Activated naive CD8-positive, alpha-beta T cell (primary cell): ENCODE data around the gene ISOC2.

Experiments
- H3K27ac Mint-ChIP-seq: one replicate; pipeline ENCODE4 v1.8.0; 2021; ENCODE audit warnings: mixed read lengths
- H3K27me3 Mint-ChIP-seq: one replicate; pipeline ENCODE4 v1.8.0; 2021; ENCODE audit warnings: mixed read lengths
- H3K36me3 Mint-ChIP-seq: one replicate; pipeline ENCODE4 v1.8.0; 2021; ENCODE audit warnings: mixed read lengths
- H3K4me1 Mint-ChIP-seq: one replicate; pipeline ENCODE4 v1.8.0; 2021; ENCODE audit warnings: low read depth, mixed read lengths
- H3K4me3 Mint-ChIP-seq: one replicate; pipeline ENCODE4 v1.8.0; 2021; ENCODE audit warnings: mild to moderate bottlenecking, mixed read lengths
- H3K9me3 Mint-ChIP-seq: one replicate; pipeline ENCODE4 v1.8.0; 2021; ENCODE audit warnings: low read depth, mixed read lengths

Gene ISOC2

GRCh38 chr19:55484593-55485438 lies 23.4 kb upstream of the ISOC2 start, which contains the start of gene NAT14:
Gene NAT14 (plus strand): TSS chr19:55485188. CDS start chr19:55485709, 521 bp downstream.
- H3K4me3 Mint-ChIP-seq, result peak within 1 kb of the TSS; percentile 76
- H3K36me3 Mint-ChIP-seq, result no peaks in the 10 kb centered on the region

DNA sequence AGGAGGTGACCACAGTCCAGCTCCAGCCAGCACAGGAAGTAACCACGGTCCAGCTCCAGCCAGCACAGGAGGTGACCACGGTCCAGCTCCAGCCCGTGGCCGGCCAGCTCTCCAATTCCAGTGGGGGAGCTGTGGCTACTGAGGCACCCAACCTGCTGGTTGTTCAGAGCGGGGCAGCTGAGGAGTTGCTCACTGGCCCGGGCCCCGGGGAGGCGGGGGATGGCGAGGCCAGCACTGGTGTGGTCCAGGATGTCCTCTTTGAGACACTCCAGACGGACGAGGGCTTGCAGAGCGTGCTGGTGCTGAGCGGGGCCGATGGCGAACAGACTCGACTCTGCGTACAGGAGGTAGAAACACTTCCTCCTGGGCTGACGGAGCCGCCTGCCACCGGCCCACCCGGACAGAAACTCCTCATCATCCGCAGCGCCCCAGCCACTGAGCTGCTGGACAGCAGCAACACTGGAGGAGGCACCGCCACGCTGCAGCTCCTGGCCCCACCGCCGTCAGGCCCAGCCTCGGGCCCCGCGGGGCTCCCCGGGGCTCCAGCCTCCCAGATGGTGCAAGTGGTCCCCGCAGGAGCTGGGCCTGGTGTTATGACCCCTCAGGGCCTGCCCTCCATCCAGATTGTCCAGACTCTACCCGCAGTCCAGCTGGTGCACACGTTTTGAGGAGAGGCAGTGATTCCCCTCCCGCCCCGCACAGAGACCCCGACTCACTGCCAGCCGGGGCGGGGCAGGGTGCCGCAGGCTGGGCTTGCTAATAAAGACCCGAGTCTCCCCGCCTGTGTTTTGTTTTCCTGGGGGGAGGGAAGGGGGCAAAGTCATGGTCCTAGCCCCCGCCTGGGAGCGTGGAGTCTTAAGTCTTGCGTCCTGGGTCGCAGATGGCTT lies 22.5 kb upstream of the ISOC2 start:
- peaks cover 24% of the 10 kb centered on the region for H3K4me1 Mint-ChIP-seq
- no peak overlapping the region for H3K27ac Mint-ChIP-seq
- H3K4me3 Mint-ChIP-seq, result peak overlapping the region; percentile 42
- H3K9me3 Mint-ChIP-seq, result no peaks in the 10 kb centered on the region
- H3K27me3 Mint-ChIP-seq, result no peaks in the 10 kb centered on the region
- H3K36me3 Mint-ChIP-seq, result no peaks in the 10 kb centered on the region

More at GRCh38 chr19:55484593-55485438, 23.4 kb upstream of the ISOC2 start, which contains the start of gene NAT14:
- peak within 1 kb of the TSS; percentile 86 for H3K27ac Mint-ChIP-seq
- H3K4me1 Mint-ChIP-seq, result peaks cover 16% of the 10 kb centered on the region
- H3K9me3 Mint-ChIP-seq, result no peaks in the 10 kb centered on the region
- H3K27me3 Mint-ChIP-seq, result no peaks in the 10 kb centered on the region

DNA sequence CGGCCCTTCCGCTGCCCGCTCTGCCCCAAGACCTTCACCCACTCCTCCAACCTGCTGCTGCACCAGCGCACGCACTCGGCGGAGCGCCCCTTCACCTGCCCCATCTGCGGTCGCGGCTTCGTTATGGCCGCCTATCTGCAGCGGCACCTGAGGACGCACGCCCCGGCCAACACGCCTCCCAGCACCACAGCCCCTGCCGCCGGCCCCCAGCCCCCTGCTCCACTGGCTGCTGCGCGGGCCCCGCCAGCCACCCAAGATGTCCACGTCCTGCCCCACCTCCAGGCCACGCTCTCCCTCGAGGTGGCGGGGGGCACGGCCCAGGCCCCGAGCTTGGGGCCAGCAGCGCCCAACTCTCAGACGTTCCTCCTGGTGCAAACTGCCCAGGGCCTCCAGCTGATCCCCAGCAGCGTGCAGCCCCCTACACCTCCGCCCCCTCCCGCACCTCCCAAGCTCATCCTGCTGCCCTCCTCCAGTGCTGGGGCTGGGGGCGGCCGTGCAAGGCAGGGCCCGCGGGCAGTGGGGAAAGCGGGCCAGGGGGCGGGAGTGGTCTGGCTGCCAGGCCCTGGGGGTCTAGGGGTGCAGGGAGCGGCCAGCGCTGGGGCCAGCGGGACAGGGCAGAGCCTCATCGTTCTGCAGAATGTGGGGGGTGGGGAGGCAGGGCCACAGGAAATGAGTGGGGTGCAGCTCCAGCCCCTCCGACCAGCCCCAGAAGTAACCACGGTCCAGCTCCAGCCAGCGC lies 21.7 kb upstream of the ISOC2 start:
- H3K4me3 Mint-ChIP-seq, result no peak overlapping the region

DNA sequence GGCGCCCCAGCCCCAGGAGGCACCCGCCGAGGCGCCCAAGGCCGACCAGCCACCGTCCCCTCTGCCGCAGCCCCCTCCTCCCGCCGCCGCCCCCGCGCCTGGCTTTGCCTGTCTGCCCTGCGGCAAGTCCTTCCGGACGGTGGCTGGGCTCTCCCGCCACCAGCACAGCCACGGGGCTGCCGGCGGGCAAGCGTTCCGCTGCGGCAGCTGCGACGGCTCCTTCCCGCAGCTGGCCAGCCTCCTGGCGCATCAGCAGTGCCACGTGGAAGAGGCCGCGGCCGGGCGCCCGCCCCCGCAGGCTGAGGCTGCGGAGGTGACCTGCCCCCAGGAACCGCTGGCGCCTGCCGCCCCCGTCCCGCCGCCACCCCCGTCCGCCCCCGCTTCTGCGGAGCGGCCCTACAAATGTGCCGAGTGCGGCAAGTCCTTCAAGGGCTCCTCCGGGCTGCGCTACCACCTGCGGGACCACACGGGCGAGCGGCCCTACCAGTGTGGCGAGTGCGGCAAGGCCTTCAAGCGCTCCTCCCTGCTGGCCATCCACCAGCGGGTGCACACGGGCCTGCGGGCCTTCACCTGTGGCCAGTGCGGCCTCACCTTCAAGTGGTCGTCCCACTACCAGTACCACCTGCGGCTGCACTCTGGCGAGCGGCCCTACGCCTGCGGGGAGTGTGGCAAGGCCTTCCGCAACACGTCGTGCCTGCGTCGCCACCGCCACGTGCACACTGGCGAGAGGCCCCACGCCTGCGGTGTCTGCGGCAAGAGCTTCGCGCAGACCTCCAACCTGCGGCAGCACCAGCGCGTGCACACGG lies 20.9 kb upstream of the ISOC2 start:
- H3K27ac Mint-ChIP-seq, result no peak overlapping the region
- H3K4me1 Mint-ChIP-seq, result peaks cover 33% of the 10 kb centered on the region
- no peak overlapping the region for H3K4me3 Mint-ChIP-seq

More for the DNA sequence above, 21.7 kb upstream of the ISOC2 start:
- Mint-ChIP-seq H3K4me1 (peaks cover 30% of the 10 kb centered on the region), H3K36me3 (no peaks in the 10 kb centered on the region), H3K27ac (no peak overlapping the region), H3K9me3 (no peaks in the 10 kb centered on the region), H3K27me3 (no peaks in the 10 kb centered on the region)

DNA sequence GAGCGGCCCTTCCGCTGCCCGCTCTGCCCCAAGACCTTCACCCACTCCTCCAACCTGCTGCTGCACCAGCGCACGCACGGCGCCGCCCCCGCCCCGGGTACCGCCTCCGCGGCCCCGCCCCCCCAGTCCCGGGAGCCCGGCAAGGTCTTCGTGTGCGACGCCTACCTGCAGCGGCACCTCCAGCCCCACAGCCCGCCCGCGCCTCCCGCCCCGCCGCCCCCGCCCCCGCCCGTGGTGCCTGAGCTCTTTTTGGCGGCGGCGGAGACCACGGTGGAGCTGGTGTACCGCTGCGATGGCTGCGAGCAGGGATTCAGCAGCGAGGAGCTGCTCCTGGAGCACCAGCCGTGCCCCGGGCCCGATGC lies 20.3 kb upstream of the ISOC2 start:
- Mint-ChIP-seq H3K27me3 (no peaks in the 10 kb centered on the region), H3K4me3 (no peak overlapping the region), H3K4me1 (peaks cover 30% of the 10 kb centered on the region), H3K36me3 (no peaks in the 10 kb centered on the region), H3K9me3 (no peaks in the 10 kb centered on the region), H3K27ac (no peak overlapping the region)

More for the DNA sequence above, 20.9 kb upstream of the ISOC2 start:
- no peaks in the 10 kb centered on the region for H3K27me3 Mint-ChIP-seq
- no peaks in the 10 kb centered on the region for H3K36me3 Mint-ChIP-seq
- H3K9me3 Mint-ChIP-seq, result no peaks in the 10 kb centered on the region

DNA sequence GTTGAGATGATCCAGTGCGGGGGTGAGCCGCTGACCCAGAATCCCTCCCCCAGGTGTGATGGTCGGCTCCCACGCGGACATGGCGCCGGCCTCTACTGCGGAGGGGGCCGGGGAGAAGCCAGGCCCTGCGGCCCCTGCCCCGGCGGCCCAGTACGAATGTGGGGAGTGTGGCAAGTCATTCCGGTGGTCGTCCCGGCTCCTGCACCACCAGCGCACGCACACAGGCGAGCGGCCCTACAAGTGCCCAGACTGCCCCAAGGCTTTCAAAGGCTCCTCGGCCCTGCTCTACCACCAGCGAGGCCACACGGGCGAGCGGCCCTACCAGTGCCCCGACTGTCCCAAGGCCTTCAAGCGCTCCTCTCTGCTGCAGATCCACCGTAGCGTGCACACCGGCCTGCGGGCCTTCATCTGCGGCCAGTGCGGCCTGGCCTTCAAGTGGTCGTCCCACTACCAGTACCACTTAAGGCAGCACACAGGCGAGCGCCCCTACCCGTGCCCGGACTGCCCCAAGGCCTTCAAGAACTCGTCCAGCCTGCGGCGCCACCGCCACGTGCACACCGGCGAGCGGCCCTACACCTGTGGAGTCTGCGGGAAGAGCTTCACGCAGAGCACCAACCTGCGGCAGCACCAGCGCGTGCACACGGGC lies 19.8 kb upstream of the ISOC2 start:
- no peaks in the 10 kb centered on the region for H3K27me3 Mint-ChIP-seq
- H3K27ac Mint-ChIP-seq, result no peak overlapping the region
- no peak overlapping the region for H3K4me3 Mint-ChIP-seq
- peaks cover 31% of the 10 kb centered on the region for H3K4me1 Mint-ChIP-seq
- no peaks in the 10 kb centered on the region for H3K9me3 Mint-ChIP-seq
- no peaks in the 10 kb centered on the region for H3K36me3 Mint-ChIP-seq

DNA sequence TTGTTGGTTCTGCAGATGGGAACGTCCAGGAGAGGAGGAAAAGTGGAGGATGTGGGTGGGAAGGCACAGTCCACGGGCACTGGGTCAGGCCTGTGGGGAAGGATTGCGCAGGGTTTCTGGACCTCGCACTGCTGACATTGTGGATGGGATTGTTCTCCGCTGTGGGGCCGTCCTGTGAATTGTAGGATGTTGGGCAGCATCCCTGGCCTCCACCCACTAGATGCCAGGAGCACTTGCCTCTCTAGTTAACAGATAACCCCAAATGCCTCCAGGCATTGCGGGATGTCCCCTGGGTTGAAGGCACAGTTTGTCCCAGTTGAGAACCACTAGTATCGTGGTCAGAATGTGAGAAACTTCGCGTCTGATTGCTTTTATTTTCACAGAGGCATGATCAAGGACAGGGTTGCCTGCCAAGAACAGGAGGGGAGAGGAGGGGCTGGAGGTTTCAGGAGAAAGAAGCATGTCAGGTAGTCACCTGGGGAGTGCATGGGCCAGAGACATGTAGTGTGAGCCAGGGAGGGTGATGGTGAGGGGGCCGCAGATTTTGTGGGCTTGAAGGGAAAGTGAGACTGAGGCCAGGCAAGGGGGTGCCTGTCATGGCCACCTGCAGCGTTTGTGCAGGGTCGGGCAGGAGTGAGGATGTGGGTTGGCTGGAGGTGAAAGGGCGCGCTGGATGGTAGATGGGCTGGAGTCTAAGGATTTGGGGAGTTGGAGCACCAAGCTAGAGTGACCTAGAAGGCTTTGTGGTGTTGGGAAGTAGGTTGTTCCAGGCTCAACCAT lies 18.2 kb upstream of the ISOC2 start:
- Mint-ChIP-seq H3K27ac (no peak overlapping the region), H3K36me3 (no peaks in the 10 kb centered on the region), H3K9me3 (no peaks in the 10 kb centered on the region), H3K27me3 (no peaks in the 10 kb centered on the region), H3K4me3 (peak overlapping the region; percentile 35), H3K4me1 (peaks cover 28% of the 10 kb centered on the region)

- no peaks in the 10 kb centered on the region for H3K9me3 Mint-ChIP-seq
- H3K27ac Mint-ChIP-seq, result no peak overlapping the region
- H3K4me3 Mint-ChIP-seq, result peak overlapping the region; percentile 93
- H3K27me3 Mint-ChIP-seq, result no peaks in the 10 kb centered on the region
- no peaks in the 10 kb centered on the region for H3K36me3 Mint-ChIP-seq
- H3K4me1 Mint-ChIP-seq, result peaks cover 28% of the 10 kb centered on the region
Observed at GRCh38 chr19:55479045-55479444, 17.6 kb upstream of the ISOC2 start.

GRCh38 chr19:55478364-55478763 lies 16.9 kb upstream of the ISOC2 start:
- no peak overlapping the region for H3K27ac Mint-ChIP-seq
- peaks cover 28% of the 10 kb centered on the region for H3K4me1 Mint-ChIP-seq
- H3K4me3 Mint-ChIP-seq, result peak overlapping the region; percentile 93
- no peaks in the 10 kb centered on the region for H3K36me3 Mint-ChIP-seq
- no peaks in the 10 kb centered on the region for H3K9me3 Mint-ChIP-seq
- H3K27me3 Mint-ChIP-seq, result no peaks in the 10 kb centered on the region

GRCh38 chr19:55477905-55478304 lies 16.5 kb upstream of the ISOC2 start:
- Mint-ChIP-seq H3K9me3 (no peaks in the 10 kb centered on the region), H3K36me3 (no peaks in the 10 kb centered on the region), H3K4me3 (peak overlapping the region; percentile 93), H3K27ac (no peak overlapping the region), H3K27me3 (no peaks in the 10 kb centered on the region), H3K4me1 (peaks cover 28% of the 10 kb centered on the region)

DNA sequence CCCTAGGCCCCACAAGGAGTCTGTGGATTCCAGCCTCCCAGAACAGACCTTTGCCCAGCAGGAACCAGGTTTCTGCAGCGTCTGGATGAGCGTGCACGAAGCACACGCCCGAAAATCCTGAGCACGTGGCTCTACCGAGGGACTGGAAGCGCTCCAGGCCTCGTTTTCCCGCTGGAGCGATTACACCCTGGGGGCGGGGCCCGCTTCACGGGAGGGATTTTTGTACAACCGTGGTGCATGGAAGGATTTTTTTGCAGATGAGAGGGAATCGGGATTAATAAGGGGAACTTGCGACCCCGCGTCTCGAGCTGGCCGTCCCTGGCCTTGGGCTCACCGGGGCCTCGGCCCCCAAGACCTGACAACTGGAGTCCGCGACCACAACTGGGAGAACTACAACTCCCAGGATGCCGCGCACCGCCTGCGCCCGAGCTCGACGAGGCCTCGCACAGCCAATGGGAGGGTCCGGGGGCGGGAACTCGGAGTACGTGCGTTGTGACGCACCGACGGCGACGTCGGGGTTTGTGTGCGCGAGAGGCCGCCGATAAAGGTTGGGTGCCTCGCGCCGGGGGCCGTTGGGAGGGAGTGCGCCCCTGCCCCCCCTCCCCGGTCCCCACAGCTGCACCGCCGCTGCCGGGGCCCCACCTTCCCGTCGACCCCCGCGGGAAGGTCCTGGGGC lies 14.8 kb upstream of the ISOC2 start, which contains the start of gene ZNF628:
Gene ZNF628, plus strand, starts transcription at position 518 of the 676 bp plus-strand sequence. CDS start 3,294 bp downstream, outside the sequence.
- peak within 1 kb of the TSS; percentile 93 for H3K4me3 Mint-ChIP-seq
- H3K4me1 Mint-ChIP-seq, result peaks cover 28% of the 10 kb centered on the region
- H3K27me3 Mint-ChIP-seq, result no peaks in the 10 kb centered on the region
- peak within 1 kb of the TSS; percentile 89 for H3K27ac Mint-ChIP-seq
- H3K36me3 Mint-ChIP-seq, result no peaks in the 10 kb centered on the region
- H3K9me3 Mint-ChIP-seq, result no peaks in the 10 kb centered on the region
